NCI-H2171 treated with DMSO at 0.1 percent for 48 hours (cell line): Measurements from ENCODE around the gene CCDC47.
"Not testable (repeated sequence)": the region's sequence is repeated elsewhere in the genome, so short reads cannot be mapped to it uniquely, and the experiment has no call there.

Source experiments
- DNase-seq: peaks from one replicate; lab custom pipeline; 2025; lab: John Stamatoyannopoulos, UW

The CCDC47 gene

GRCh38 chr17:63735691-63736090 is 37.7 kb downstream of the CCDC47 start:
- no peak for DNase-seq

- no peak for DNase-seq
Observed at GRCh38 chr17:63722403-63722802, 51.0 kb downstream of the CCDC47 start.

GRCh38 chr17:63720194-63720593 is 53.2 kb downstream of the CCDC47 start:
- DNase-seq: not testable (repeated sequence)

- DNase-seq: no peak
Observed at GRCh38 chr17:63718988-63719387, 54.4 kb downstream of the CCDC47 start.

- DNase-seq: no peak
Observed at GRCh38 chr17:63716426-63716825, 57.0 kb downstream of the CCDC47 start.

- DNase-seq: no peak
Observed at GRCh38 chr17:63714550-63715277, 58.7 kb downstream of the CCDC47 start.

- DNase-seq: no peak
Observed at GRCh38 chr17:63709110-63709509, 64.3 kb downstream of the CCDC47 start.

- no peak for DNase-seq
Observed at GRCh38 chr17:63707151-63707550, 66.2 kb downstream of the CCDC47 start.

GRCh38 chr17:63706336-63707082 is 66.9 kb downstream of the CCDC47 start:
- no peak for DNase-seq

- no peak for DNase-seq
Observed at GRCh38 chr17:63705657-63706056, 67.7 kb downstream of the CCDC47 start.

GRCh38 chr17:63704836-63705235 is 68.6 kb downstream of the CCDC47 start:
- no peak for DNase-seq

- DNase-seq: no peak
Observed at GRCh38 chr17:63704259-63704576, 69.2 kb downstream of the CCDC47 start.

- no peak for DNase-seq
Observed at GRCh38 chr17:63703556-63704258, 69.7 kb downstream of the CCDC47 start.

GRCh38 chr17:63703029-63703428 is 70.4 kb downstream of the CCDC47 start:
- no peak for DNase-seq

GRCh38 chr17:63702721-63703015 is 70.7 kb downstream of the CCDC47 start:
- DNase-seq: no peak

- no peak for DNase-seq
Observed at GRCh38 chr17:63701868-63702720, 71.3 kb downstream of the CCDC47 start.

GRCh38 chr17:63701456-63701820 is 72.0 kb downstream of the CCDC47 start:
- no peak for DNase-seq

- DNase-seq: peak; percentile 70
Observed at GRCh38 chr17:63700528-63701455, 72.6 kb downstream of the CCDC47 start.

- peak; percentile 60 for DNase-seq
Observed at GRCh38 chr17:63699638-63700527, 73.5 kb downstream of the CCDC47 start, which contains the start of gene LIMD2. LIMD2 (minus strand) TSS chr17:63700125; CDS start chr17:63699298, 827 bp downstream.
